ENCODE measurements around the gene DNAJC12.
"Not testable (repeated sequence)": the region's sequence is repeated elsewhere in the genome, so short reads cannot be mapped to it uniquely, and the experiment has no call there.

Gene DNAJC12

GRCh38 chr10:67837541-67838314 lies at the start of gene DNAJC12:
DNAJC12 (minus strand) TSS chr10:67838188; CDS start chr10:67838011, 177 bp downstream.
- peak; percentile 26 to 37 for DNase-seq

GRCh38 chr10:67884842-67885670 lies 47.1 kb upstream of the DNAJC12 start:
- peak; percentile 56 to 58 for DNase-seq

GRCh38 chr10:67884313-67884841 lies 46.4 kb upstream of the DNAJC12 start, which contains the start of gene SIRT1:
SIRT1 (plus strand) TSS chr10:67884656; CDS start chr10:67884722, 66 bp downstream.
- DNase-seq, result peak; percentile 88 to 90

- no peak for DNase-seq
Measured at GRCh38 chr10:67883710-67884312, 45.8 kb upstream of the DNAJC12 start.

GRCh38 chr10:67878133-67878532 lies 40.1 kb upstream of the DNAJC12 start:
- DNase-seq, result no peak

- DNase-seq, result not testable (repeated sequence)
Measured at GRCh38 chr10:67877421-67877820, 39.4 kb upstream of the DNAJC12 start.

- DNase-seq, result no peak
Measured at GRCh38 chr10:67875340-67876238, 37.6 kb upstream of the DNAJC12 start.

GRCh38 chr10:67869996-67870395 lies 32.0 kb upstream of the DNAJC12 start:
- DNase-seq, result no peak

- DNase-seq, result no peak
Measured at GRCh38 chr10:67868132-67868531, 30.1 kb upstream of the DNAJC12 start.

GRCh38 chr10:67864607-67865371 lies 26.8 kb upstream of the DNAJC12 start:
- DNase-seq, result no peak

- no peak for DNase-seq
Measured at GRCh38 chr10:67863094-67863493, 25.1 kb upstream of the DNAJC12 start.

GRCh38 chr10:67861750-67862432 lies 23.9 kb upstream of the DNAJC12 start:
- no peak for DNase-seq

- DNase-seq, result no peak
Measured at GRCh38 chr10:67858971-67859370, 21.0 kb upstream of the DNAJC12 start.

GRCh38 chr10:67853512-67853911 lies 15.5 kb upstream of the DNAJC12 start:
- no peak for DNase-seq

GRCh38 chr10:67852761-67853160 lies 14.8 kb upstream of the DNAJC12 start:
- DNase-seq, result no peak

GRCh38 chr10:67851186-67851585 lies 13.2 kb upstream of the DNAJC12 start:
- DNase-seq, result no peak

- DNase-seq, result peak; percentile 48 to 79
Measured at GRCh38 chr10:67849331-67850011, 11.5 kb upstream of the DNAJC12 start.

- DNase-seq, result no peak
Measured at GRCh38 chr10:67843284-67843683, 5.3 kb upstream of the DNAJC12 start.

GRCh38 chr10:67841737-67842136 lies 3.7 kb upstream of the DNAJC12 start:
- DNase-seq, result no peak

GRCh38 chr10:67839951-67840350 lies 2.0 kb upstream of the DNAJC12 start:
- no peak for DNase-seq

Measured in NCI-H1930 (cell line).